Measurements from ENCODE around the gene IDI2.
"Not testable (repeated sequence)": the region's sequence is repeated elsewhere in the genome, so short reads cannot be mapped to it uniquely, and the experiment has no call there.

Gene IDI2

GRCh38 chr10:1025683-1026082 lies at the start of gene IDI2:
TSS of gene IDI2 (minus strand) at chr10:1025859. CDS start at chr10:1024723, 1,136 bp downstream.
- no peak for DNase-seq (ENCODE audit: low read depth)

- DNase-seq (ENCODE audit: low read depth): peak; percentile 36
Measured at GRCh38 chr10:1074748-1075308, 49.2 kb upstream of the IDI2 start.

- DNase-seq (ENCODE audit: low read depth): no peak
Measured at GRCh38 chr10:1074052-1074747, 48.5 kb upstream of the IDI2 start.

GRCh38 chr10:1070919-1071318 lies 45.3 kb upstream of the IDI2 start:
- peak; percentile 28 for DNase-seq (ENCODE audit: low read depth)

- no peak for DNase-seq (ENCODE audit: low read depth)
Measured at GRCh38 chr10:1068380-1069361, 43.0 kb upstream of the IDI2 start.

- not testable (repeated sequence) for DNase-seq (ENCODE audit: low read depth)
Measured at GRCh38 chr10:1066734-1067133, 41.1 kb upstream of the IDI2 start.

- DNase-seq (ENCODE audit: low read depth): no peak
Measured at GRCh38 chr10:1064964-1065247, 39.2 kb upstream of the IDI2 start.

GRCh38 chr10:1063232-1063865 lies 37.7 kb upstream of the IDI2 start:
- DNase-seq (ENCODE audit: low read depth): no peak

- peak; percentile 48 for DNase-seq (ENCODE audit: low read depth)
Measured at GRCh38 chr10:1061930-1062774, 36.5 kb upstream of the IDI2 start.

- no peak for DNase-seq (ENCODE audit: low read depth)
Measured at GRCh38 chr10:1059902-1060301, 34.2 kb upstream of the IDI2 start.

GRCh38 chr10:1058017-1058416 lies 32.4 kb upstream of the IDI2 start:
- no peak for DNase-seq (ENCODE audit: low read depth)

- peak; percentile 51 for DNase-seq (ENCODE audit: low read depth)
Measured at GRCh38 chr10:1057106-1057657, 31.5 kb upstream of the IDI2 start.

GRCh38 chr10:1056326-1057105 lies 30.9 kb upstream of the IDI2 start, which contains the start of gene WDR37:
TSS of gene WDR37 (plus strand) at chr10:1056385. CDS start at chr10:1072156, 15,771 bp downstream.
- DNase-seq (ENCODE audit: low read depth): peak; percentile 95

GRCh38 chr10:1054684-1055083 lies 29.0 kb upstream of the IDI2 start:
- peak; percentile 20 for DNase-seq (ENCODE audit: low read depth)

GRCh38 chr10:1050554-1050953 lies 24.9 kb upstream of the IDI2 start:
- DNase-seq (ENCODE audit: low read depth): peak; percentile 17

- peak; percentile 15 for DNase-seq (ENCODE audit: low read depth)
Measured at GRCh38 chr10:1050145-1050544, 24.5 kb upstream of the IDI2 start.

- DNase-seq (ENCODE audit: low read depth): no peak
Measured at GRCh38 chr10:1049425-1049958, 23.8 kb upstream of the IDI2 start.

- DNase-seq (ENCODE audit: low read depth): peak; percentile 99
Measured at GRCh38 chr10:1048732-1049424, 23.2 kb upstream of the IDI2 start, which contains the start of gene IDI1. TSS of gene IDI1 (minus strand) at chr10:1049119. CDS start at chr10:1049003, 116 bp downstream.

GRCh38 chr10:1048349-1048731 lies 22.7 kb upstream of the IDI2 start:
- DNase-seq (ENCODE audit: low read depth): no peak
